ENCODE results near the gene GP1BA.

GRCh38 chr17:4973256-4974114 lies 41.4 kb downstream of the GP1BA start:
- TF ChIP-seq POLR2A (IDR thresholded peaks at IDR 0.05) = no peak
- TF ChIP-seq CTCF (IDR thresholded peaks at IDR 0.05) = no peak
